Fibroblast of pulmonary artery (primary cell): ENCODE results near the gene ZNF14.

Experiments
- DNase-seq: peaks from one replicate; pipeline ENCODE4 v3.0.0-alpha.2; 2010; ENCODE audit warnings: low read depth
- H3K4me3 ChIP-seq: replicated peaks from 2 replicates; pipeline ENCODE4 v1.5.1; 2011; ENCODE audit warnings: low read depth, mild to moderate bottlenecking, control low read depth, low read length, moderate library complexity
- CTCF ChIP-seq: IDR thresholded peaks from 2 replicates; pipeline ENCODE4 v1.5.1; 2011; ENCODE audit warnings: mild to moderate bottlenecking, control low read depth, low read length, inconsistent platforms; ENCODE audit errors: missing control alignments

ZNF14 gene

GRCh38 chr19:19743176-19743575, 10.3 kb upstream of the ZNF14 start:
- DNase-seq = no peak
- no peak overlapping the region for H3K4me3 ChIP-seq
- TF ChIP-seq CTCF = no peak

- no peak for TF ChIP-seq CTCF
- DNase-seq = no peak
- H3K4me3 ChIP-seq = no peak overlapping the region
These were observed 9.9 kb upstream of the ZNF14 start for GRCh38 chr19:19742773-19743172.

GRCh38 chr19:19741184-19741583, 8.3 kb upstream of the ZNF14 start:
- TF ChIP-seq CTCF = no peak
- H3K4me3 ChIP-seq = no peak overlapping the region
- no peak for DNase-seq

DNA sequence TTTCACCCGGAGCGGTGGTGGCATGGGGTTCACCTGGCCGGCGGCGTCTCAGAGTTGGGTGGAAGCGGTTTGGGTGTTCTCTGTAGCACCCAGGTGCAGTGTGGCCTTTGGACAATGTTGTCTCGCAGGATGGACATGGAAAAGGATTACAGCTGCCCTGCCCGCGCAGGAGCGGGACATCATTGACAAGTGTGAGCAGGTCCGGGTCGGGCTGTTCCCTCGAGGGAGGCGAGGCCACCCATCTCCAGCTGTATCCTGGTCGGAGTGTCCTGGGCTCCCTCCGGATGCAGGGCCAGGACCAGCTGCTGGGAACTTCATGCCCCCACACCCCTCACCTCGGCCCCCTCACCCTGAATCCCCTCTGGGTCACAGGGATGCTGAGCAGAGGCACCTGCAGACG, 7.8 kb upstream of the ZNF14 start:
- TF ChIP-seq CTCF = no peak
- DNase-seq = no peak
- H3K4me3 ChIP-seq = no peak overlapping the region

GRCh38 chr19:19738564-19738963, 5.7 kb upstream of the ZNF14 start:
- DNase-seq = no peak
- no peak overlapping the region for H3K4me3 ChIP-seq
- TF ChIP-seq CTCF = no peak

DNA sequence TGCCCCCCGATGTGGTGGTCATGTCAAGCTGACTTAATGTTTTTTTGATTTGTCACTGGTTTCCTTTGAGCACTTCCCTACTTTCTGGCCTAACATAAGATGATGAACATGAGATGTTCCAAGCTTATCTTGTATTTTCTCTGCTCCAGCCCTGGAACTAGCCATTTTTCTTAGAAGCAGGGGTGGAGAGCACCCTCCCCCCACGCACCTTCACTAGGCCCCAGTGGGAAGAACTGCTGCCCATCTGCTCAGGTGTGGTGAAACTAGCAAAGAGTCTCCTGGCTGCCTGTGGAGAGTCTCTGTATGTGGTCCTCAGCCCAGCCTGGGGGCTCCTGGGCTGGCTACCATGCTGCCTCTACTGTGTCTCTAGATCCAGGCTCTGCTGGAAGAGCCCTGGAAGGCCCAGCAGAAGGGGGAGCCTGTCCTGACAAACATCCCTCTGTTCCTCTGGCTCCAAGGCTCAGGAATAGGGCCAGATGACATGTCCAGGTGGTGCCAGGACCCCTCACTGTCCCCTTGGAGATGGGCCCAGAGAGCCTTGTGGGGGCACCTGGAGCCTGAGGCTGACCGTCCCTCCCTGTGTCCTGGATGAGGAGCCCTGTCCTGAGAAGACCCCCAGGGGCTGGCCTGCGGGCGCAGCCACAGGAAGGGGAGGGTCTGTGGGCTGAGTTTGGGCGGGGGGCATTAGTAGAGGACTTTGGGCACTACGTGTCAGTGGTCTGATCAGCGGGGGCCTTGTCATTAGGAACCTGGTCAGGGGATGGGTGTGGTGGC, 4.8 kb upstream of the ZNF14 start:
- H3K4me3 ChIP-seq = no peak overlapping the region
- no peak for TF ChIP-seq CTCF
- DNase-seq = no peak

- no peak for TF ChIP-seq CTCF
- no peak for DNase-seq
- H3K4me3 ChIP-seq = no peak overlapping the region
These were observed 11.0 kb downstream of the ZNF14 start for GRCh38 chr19:19721896-19722295.
